CD14-positive monocyte (primary cell): ENCODE results near the gene POU6F2. TPM values are rescaled to one million over a fixed set of nuclear protein-coding genes. Genes with fewer than 3 reads are reported as not detected.

ENCODE experiments used
- DNase-seq, 3 donors: peaks; one replicate each; pipeline ENCODE4 v3.0.0-alpha.2; 2011 to 2022
- H2AFZ ChIP-seq: 2 replicates; pipeline ENCODE4 v1.6.0; 2012; ENCODE audit warnings: mild to moderate bottlenecking, low read depth, low read length, inconsistent platforms; ENCODE audit not compliant: insufficient read depth, poor library complexity, severe bottlenecking
- H3K27ac ChIP-seq, 2 donors: 1 replicate in 1 of 2; 2 replicates in 1 of 2; pipeline ENCODE4 v1.5.1; 2012 to 2013; ENCODE audit warnings: low read length in 2 of 2, control low read depth in 1 of 2, inconsistent platforms in 1 of 2, low read depth in 1 of 2, mild to moderate bottlenecking in 1 of 2
- H3K27me3 ChIP-seq, 2 donors: one replicate each; pipeline versions ENCODE4 v1.6.0 to v1.6.1; 2011 to 2013; ENCODE audit warnings: low read length in 2 of 2; ENCODE audit not compliant: control insufficient read depth in 2 of 2, insufficient read depth in 2 of 2
- H3K36me3 ChIP-seq, 2 donors: replicated peaks in 1 of 2; 1 replicate in 1 of 2; 2 replicates in 1 of 2; pipeline versions ENCODE4 v1.5.1 to v1.6.1; 2012 to 2013; ENCODE audit warnings: low read length in 2 of 2, control low read depth in 1 of 2, inconsistent platforms in 1 of 2, mild to moderate bottlenecking in 1 of 2; ENCODE audit not compliant: insufficient read depth in 2 of 2, control insufficient read depth in 1 of 2
- H3K4me1 ChIP-seq, 2 donors: 1 replicate in 1 of 2; 2 replicates in 1 of 2; pipeline versions ENCODE4 v1.5.1 to v1.6.1; 2012 to 2013; ENCODE audit warnings: low read length in 2 of 2, control low read depth in 1 of 2, inconsistent platforms in 1 of 2, mild to moderate bottlenecking in 1 of 2, moderate library complexity in 1 of 2; ENCODE audit not compliant: insufficient read depth in 2 of 2, control insufficient read depth in 1 of 2
- H3K4me2 ChIP-seq: replicated peaks from 2 replicates; pipeline ENCODE3; 2012; ENCODE audit warnings: low read length, moderate library complexity, mild to moderate bottlenecking; ENCODE audit not compliant: poor library complexity, severe bottlenecking; ENCODE audit errors: extremely low read depth
- H3K4me3 ChIP-seq, 3 experiments: fragments of 200-600 bp in 1 of 3; sonication (generic) in 1 of 3; replicated peaks in 1 of 3; 1 replicate in 2 of 3; 2 replicates in 1 of 3; pipeline ENCODE4 v1.5.1; 2011 to 2013; ENCODE audit warnings: low read length in 3 of 3, mild to moderate bottlenecking in 3 of 3, control low read depth in 2 of 3, low read depth in 2 of 3, inconsistent platforms in 1 of 3, moderate library complexity in 1 of 3
- H3K79me2 ChIP-seq: 2 replicates; pipeline ENCODE4 v1.6.0; 2012; ENCODE audit warnings: mild to moderate bottlenecking, control low read depth, inconsistent platforms, low read length, moderate library complexity; ENCODE audit not compliant: insufficient read depth
- H3K9ac ChIP-seq: 2 replicates; pipeline ENCODE4 v1.6.0; 2017; ENCODE audit warnings: low read length, mild to moderate bottlenecking; ENCODE audit not compliant: insufficient read depth, poor library complexity, severe bottlenecking
- H3K9me3 ChIP-seq, 2 donors: replicated peaks in 1 of 2; 1 replicate in 1 of 2; 2 replicates in 1 of 2; pipeline versions ENCODE4 v1.5.1 to v1.6.1; 2012 to 2013; ENCODE audit warnings: low read length in 2 of 2, control low read depth in 1 of 2; ENCODE audit not compliant: control insufficient read depth in 1 of 2, insufficient read depth in 1 of 2
- H4K20me1 ChIP-seq: 2 replicates; pipeline ENCODE4 v1.6.0; 2012; ENCODE audit warnings: mild to moderate bottlenecking, low read length, control low read depth, moderate library complexity; ENCODE audit not compliant: insufficient read depth
- H3K27ac Mint-ChIP-seq, 7 donors: one replicate each; pipeline ENCODE4 v1.8.0; 2020; ENCODE audit warnings: mild to moderate bottlenecking in 7 of 7, mixed read lengths in 7 of 7, moderate library complexity in 6 of 7, inconsistent platforms in 2 of 7
- H3K27me3 Mint-ChIP-seq, 3 donors: one replicate each; pipeline ENCODE4 v1.8.0; 2021 to 2022; ENCODE audit warnings: low read depth in 3 of 3, mild to moderate bottlenecking in 3 of 3, mixed read lengths in 3 of 3, moderate library complexity in 3 of 3, inconsistent platforms in 1 of 3
- H3K36me3 Mint-ChIP-seq, 2 donors: one replicate each; pipeline ENCODE4 v1.8.0; 2020; ENCODE audit warnings: mixed read lengths in 2 of 2, inconsistent platforms in 1 of 2, mild to moderate bottlenecking in 1 of 2
- H3K4me1 Mint-ChIP-seq: one replicate; pipeline ENCODE4 v1.8.0; 2020; ENCODE audit warnings: mild to moderate bottlenecking, mixed read lengths
- H3K4me3 Mint-ChIP-seq, 2 donors: one replicate each; pipeline ENCODE4 v1.8.0; 2020; ENCODE audit warnings: mild to moderate bottlenecking in 2 of 2, mixed read lengths in 2 of 2, moderate library complexity in 1 of 2
- H3K9me3 Mint-ChIP-seq, 7 donors: one replicate each; pipeline ENCODE4 v1.8.0; 2020 to 2022; ENCODE audit warnings: mixed read lengths in 7 of 7, mild to moderate bottlenecking in 6 of 7, moderate library complexity in 6 of 7, inconsistent platforms in 2 of 7
- CTCF ChIP-seq: fragments of 200-600 bp; IDR thresholded peaks from one replicate; pipeline ENCODE4 v1.8.0; 2022; ENCODE audit warnings: antibody characterized with exemption, mild to moderate bottlenecking
- WGBS: methylation state at CpG from one replicate; pipeline ENCODE4 v1.1.5; 2013; ENCODE audit warnings: missing lambda C conversion rate; ENCODE audit not compliant: insufficient coverage; 5-methylcytosine and 5-hydroxymethylcytosine counted together
- intact Hi-C, 2 donors: fragments of 100-400 bp; cut with micrococcal nuclease; formaldehyde crosslinking; loops; one replicate each; pipeline versions ENCODE4 v1.15.0 to v1.15.1; 2023
- polyA plus RNA-seq, 3 donors: library from polyadenylated mRNA; depleted of rRNA in 1 of 3; unstranded in 2 of 3; stranded (reverse) in 1 of 3; fragments of 300-500 nt in 2 of 3; fragments of >200 nt in 1 of 3; fragmentation: Illumina TruSeq in 2 of 3; gene quantifications; 1 replicate in 2 of 3; 2 replicates in 1 of 3; pipeline ENCODE4 v1.2.3, GENCODE V29; 2012 to 2021

The POU6F2 gene
- polyA plus RNA-seq, 3 donors, result not detected

GRCh38 chr7:39043531-39043930 lies 65.8 kb downstream of the POU6F2 start:
- no peaks in the 10 kb centered on the region for H3K4me1 Mint-ChIP-seq
- H3K36me3 Mint-ChIP-seq, result no peaks in the 10 kb centered on the region
- H3K27me3 ChIP-seq, result no peaks in the 10 kb centered on the region
- intact Hi-C loops, result no loop called here
- no peaks in the 10 kb centered on the region for H3K36me3 ChIP-seq
- H3K4me3 ChIP-seq, result no peak overlapping the region
- H3K27me3 Mint-ChIP-seq, result peaks cover 0 to 3% (median 0%) of the 10 kb centered on the region in 3 donors
- no peaks in the 10 kb centered on the region for H4K20me1 ChIP-seq
- H3K79me2 ChIP-seq, result no peaks in the 10 kb centered on the region
- H3K4me1 ChIP-seq, result no peaks in the 10 kb centered on the region
- peaks cover 0 to 2% (median 0%) of the 10 kb centered on the region in 7 donors for H3K9me3 Mint-ChIP-seq
- no peak for TF ChIP-seq CTCF
- no peak overlapping the region for H2AFZ ChIP-seq
- H3K27ac Mint-ChIP-seq, result no peak overlapping the region
- DNase-seq, result no peak
- H3K9ac ChIP-seq, result no peak overlapping the region
- 100% methylated on average over 2 of the region's 2 CpGs for WGBS
- no peak overlapping the region for H3K4me3 Mint-ChIP-seq
- no peaks in the 10 kb centered on the region for H3K9me3 ChIP-seq
- no peak overlapping the region for H3K4me2 ChIP-seq
- no peak overlapping the region for H3K27ac ChIP-seq

DNA sequence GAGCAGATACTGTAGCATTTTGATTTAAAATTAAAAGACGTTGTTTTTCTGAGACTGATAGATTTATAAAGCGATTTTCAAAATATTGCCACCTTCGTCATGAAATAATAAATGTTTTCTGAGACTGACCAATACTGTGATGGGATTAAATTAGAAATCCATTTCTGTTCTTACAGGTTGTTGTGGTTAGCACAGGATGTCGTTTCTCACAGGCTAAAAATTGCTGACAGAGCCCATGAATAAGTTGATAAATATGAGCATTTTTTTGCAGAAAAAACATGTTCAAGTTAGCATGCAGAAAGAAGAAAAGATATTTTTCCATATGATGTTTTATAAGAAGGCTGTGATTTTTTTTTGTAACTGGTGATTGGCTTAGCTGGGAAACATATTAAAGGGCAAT lies 66.8 kb downstream of the POU6F2 start:
- H2AFZ ChIP-seq, result no peak overlapping the region
- Mint-ChIP-seq H3K36me3 (no peaks in the 10 kb centered on the region), H3K4me1 (no peaks in the 10 kb centered on the region), H3K4me3 (no peak overlapping the region), H3K27me3 (peaks cover 0 to 4% (median 0%) of the 10 kb centered on the region in 3 donors), H3K9me3 (peaks cover 0 to 2% (median 0%) of the 10 kb centered on the region in 7 donors), H3K27ac (no peak overlapping the region)
- H4K20me1 ChIP-seq, result no peaks in the 10 kb centered on the region
- no peak for DNase-seq
- H3K79me2 ChIP-seq, result no peaks in the 10 kb centered on the region
- H3K9me3 ChIP-seq, result no peaks in the 10 kb centered on the region
- H3K27me3 ChIP-seq, result no peaks in the 10 kb centered on the region
- WGBS, result 60% methylated on average over 3 of the region's 4 CpGs
- H3K4me3 ChIP-seq, result no peak overlapping the region
- TF ChIP-seq CTCF, result no peak
- no peaks in the 10 kb centered on the region for H3K4me1 ChIP-seq
- no peak overlapping the region for H3K4me2 ChIP-seq
- intact Hi-C loops, result no loop called here
- H3K36me3 ChIP-seq, result no peaks in the 10 kb centered on the region
- no peak overlapping the region for H3K27ac ChIP-seq
- H3K9ac ChIP-seq, result no peak overlapping the region
